Activated T-helper 17 cell treated with anti-CD3 and anti-CD28 coated beads, Interleukin-2, amount 50 U/mL, for 72 hours (primary cell): ENCODE measurements around the gene BBS2. TPM values are rescaled to one million over a fixed set of nuclear protein-coding genes. Genes with fewer than 3 reads are reported as not detected.

Source experiments
- ATAC-seq: fragments of 150-1000 bp; cut with Tn5 transposase; replicated peaks from 2 replicates; pipeline ENCODE4 v1.10.0; 2021; ENCODE audit warnings: mild to moderate bottlenecking, moderate library complexity
- H3K27ac Mint-ChIP-seq: one replicate; pipeline ENCODE4 v1.8.0; 2022; ENCODE audit warnings: mixed read lengths
- H3K27me3 Mint-ChIP-seq: one replicate; pipeline ENCODE4 v1.8.0; 2022; ENCODE audit warnings: mixed read lengths
- H3K36me3 Mint-ChIP-seq: one replicate; pipeline ENCODE4 v1.8.0; 2022; ENCODE audit warnings: low read depth, mild to moderate bottlenecking, mixed read lengths
- H3K4me1 Mint-ChIP-seq: one replicate; pipeline ENCODE4 v1.8.0; 2022; ENCODE audit warnings: mixed read lengths
- H3K4me3 Mint-ChIP-seq: one replicate; pipeline ENCODE4 v1.8.0; 2022; ENCODE audit warnings: mild to moderate bottlenecking, mixed read lengths
- H3K9me3 Mint-ChIP-seq: one replicate; pipeline ENCODE4 v1.8.0; 2022; ENCODE audit warnings: mixed read lengths
- total RNA-seq, 2 donors: library from RNA; stranded (reverse); gene quantifications; one replicate each; pipeline ENCODE4 v1.2.3, GENCODE V29; 2022

BBS2 gene
- total RNA-seq, 2 donors from 2014 or later: 18.8 to 23.2 TPM

DNA sequence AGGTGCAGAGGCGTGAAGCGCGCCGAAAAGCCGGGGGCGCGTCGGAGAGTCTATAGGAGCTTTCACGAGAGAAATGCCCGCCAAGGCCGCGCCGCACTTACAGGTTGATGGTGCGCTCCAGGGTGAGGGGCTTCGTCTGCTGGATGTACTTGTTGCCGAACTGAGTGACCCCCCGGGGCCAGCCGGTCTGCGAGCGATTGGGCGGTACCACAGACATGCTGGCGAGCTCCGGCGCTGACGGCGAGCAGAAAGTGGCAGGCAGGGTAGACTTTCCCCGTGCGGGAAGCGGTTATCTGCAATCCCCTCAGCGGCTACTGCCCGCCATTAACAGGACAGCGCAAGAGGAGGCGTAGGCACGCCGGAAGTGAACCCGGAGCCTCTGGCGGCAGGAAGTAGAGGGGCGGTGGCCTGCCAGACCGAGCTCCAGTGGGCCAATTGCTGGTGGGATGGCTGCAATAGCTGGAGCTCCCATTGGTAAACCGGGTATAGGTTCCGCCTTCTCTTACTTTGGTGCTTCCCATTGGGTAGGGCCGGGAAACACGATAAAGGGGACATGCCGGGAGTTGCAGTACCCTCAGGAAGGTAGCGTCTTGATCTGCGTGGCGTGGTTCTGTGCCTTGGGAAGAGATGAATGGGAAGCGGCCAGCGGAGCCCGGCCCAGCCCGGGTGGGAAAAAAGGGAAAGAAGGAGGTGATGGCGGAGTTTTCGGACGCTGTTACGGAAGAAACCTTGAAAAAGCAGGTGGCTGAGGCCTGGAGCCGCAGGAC, 68.7 kb downstream of the BBS2 start, which contains the start of the genes NUDT21 and OGFOD1:
NUDT21 (minus strand) TSS at position 347 of the 767 bp plus-strand sequence; CDS start at position 217, 130 bp downstream.
OGFOD1 (plus strand) TSS at position 569 of the 767 bp plus-strand sequence; CDS start at position 628, 59 bp downstream.
- H3K4me3 Mint-ChIP-seq: peak within 1 kb of the TSS; percentile 88
- peak; percentile 95 for ATAC-seq
- peak within 1 kb of the TSS; percentile 100 for H3K27ac Mint-ChIP-seq
- H3K36me3 Mint-ChIP-seq: peaks cover 92% of the 10 kb centered on the region
- no peaks in the 10 kb centered on the region for H3K27me3 Mint-ChIP-seq
- peaks cover 39% of the 10 kb centered on the region for H3K4me1 Mint-ChIP-seq
- H3K9me3 Mint-ChIP-seq: no peaks in the 10 kb centered on the region

DNA sequence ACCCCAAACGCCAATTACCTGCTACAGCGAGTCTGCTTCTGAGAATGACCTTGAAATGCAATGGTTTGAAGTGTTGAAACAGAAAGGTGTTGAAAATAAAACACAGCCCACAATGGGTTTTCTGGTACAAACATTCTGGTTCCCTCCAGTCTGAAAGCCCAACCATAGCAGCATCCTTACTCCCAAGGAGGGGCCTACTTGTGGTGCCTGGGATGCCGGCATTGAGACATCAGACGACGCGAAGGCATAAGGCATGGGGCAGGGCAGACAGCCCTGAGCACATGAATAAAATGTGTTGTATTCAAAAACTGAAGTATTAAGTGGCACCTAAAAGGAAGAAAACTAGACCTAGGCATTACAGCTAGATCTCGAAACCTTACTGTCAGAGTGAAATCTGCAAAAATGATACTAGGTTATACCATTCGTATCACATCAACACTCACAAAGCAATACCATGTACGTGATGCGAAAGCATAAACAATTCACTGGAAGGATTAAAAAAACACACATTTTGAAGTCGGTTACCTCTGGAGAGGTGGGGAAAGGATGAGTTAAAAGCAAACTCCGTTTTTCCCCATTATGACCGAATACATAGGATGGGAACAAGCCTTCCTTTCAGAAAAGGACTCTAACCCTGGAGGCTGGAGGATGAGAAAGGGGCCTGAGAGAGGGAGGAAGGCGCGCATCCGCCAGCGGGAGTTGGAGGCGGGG, 69.4 kb downstream of the BBS2 start:
- Mint-ChIP-seq H3K27ac (peak overlapping the region; percentile 100), H3K9me3 (no peaks in the 10 kb centered on the region), H3K4me1 (peaks cover 39% of the 10 kb centered on the region), H3K36me3 (peaks cover 92% of the 10 kb centered on the region), H3K27me3 (no peaks in the 10 kb centered on the region), H3K4me3 (peak overlapping the region; percentile 88)
- ATAC-seq: peak; percentile 36

DNA sequence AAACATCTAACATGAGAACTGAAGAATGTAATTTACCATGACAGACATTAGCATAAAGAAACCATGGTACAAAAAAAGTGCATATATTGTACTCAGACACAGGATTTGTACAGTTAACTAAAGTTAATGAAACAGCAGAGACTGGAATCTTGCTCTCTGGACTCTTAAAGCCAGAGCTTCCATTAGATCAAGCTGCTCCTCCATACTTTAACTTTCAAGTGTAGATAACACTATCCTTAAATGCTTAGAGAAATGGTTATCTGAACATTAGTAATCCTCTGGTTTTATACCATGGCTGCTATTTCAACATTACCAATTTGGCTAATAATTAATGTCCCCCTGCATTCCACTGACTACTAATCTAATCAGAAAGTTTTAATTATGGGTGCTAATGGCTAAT, 71.8 kb downstream of the BBS2 start:
- Mint-ChIP-seq H3K27me3 (no peaks in the 10 kb centered on the region), H3K36me3 (peaks cover 94% of the 10 kb centered on the region), H3K27ac (peak overlapping the region; percentile 100), H3K4me3 (peak overlapping the region; percentile 88), H3K9me3 (no peaks in the 10 kb centered on the region), H3K4me1 (peaks cover 36% of the 10 kb centered on the region)
- no peak for ATAC-seq

DNA sequence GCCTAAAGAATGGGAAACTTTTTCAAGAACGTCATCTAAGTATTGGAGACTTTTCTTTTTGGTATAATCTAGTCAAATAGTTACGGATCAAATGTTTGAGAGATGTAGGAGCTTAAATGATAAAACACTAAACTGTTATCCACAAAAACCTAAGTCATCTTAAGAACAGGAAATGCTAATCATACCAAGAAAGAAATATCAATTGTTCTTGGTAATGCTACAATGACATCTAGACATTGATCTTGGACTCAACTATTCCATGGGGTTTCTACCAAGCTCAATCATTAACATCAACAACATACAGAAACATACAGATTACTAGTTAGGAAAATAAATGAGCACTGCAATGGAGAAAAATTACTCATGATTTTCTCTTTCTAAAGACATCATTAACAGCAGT, 72.5 kb downstream of the BBS2 start:
- Mint-ChIP-seq H3K4me1 (peaks cover 30% of the 10 kb centered on the region), H3K9me3 (no peaks in the 10 kb centered on the region), H3K27ac (peak overlapping the region; percentile 100), H3K27me3 (no peaks in the 10 kb centered on the region), H3K36me3 (peaks cover 95% of the 10 kb centered on the region), H3K4me3 (peak overlapping the region; percentile 88)
- peak; percentile 27 for ATAC-seq

DNA sequence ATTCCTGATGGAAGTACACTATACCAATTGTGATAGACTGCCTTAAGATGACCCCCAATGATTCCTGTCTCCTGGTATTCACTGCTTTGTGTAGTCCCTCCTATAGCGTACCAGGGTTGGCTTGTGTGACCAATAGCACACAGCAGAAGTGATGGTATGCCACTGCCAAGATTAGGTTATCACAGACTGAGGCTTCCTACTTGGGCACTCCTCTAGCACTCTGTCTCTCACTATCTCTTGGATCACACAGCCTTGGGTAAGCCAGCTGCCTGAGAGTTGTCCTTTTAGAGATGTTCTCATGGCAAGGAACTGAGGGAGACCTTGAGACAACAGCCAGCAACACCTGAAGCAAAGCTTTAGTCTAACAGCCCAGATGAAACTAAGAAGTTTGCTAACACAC, 81.8 kb downstream of the BBS2 start:
- no peak overlapping the region for H3K4me3 Mint-ChIP-seq
- no peak overlapping the region for H3K27ac Mint-ChIP-seq
- peaks cover 99% of the 10 kb centered on the region for H3K36me3 Mint-ChIP-seq
- peaks cover 6% of the 10 kb centered on the region for H3K4me1 Mint-ChIP-seq
- H3K9me3 Mint-ChIP-seq: no peaks in the 10 kb centered on the region
- ATAC-seq: no peak
- H3K27me3 Mint-ChIP-seq: no peaks in the 10 kb centered on the region

DNA sequence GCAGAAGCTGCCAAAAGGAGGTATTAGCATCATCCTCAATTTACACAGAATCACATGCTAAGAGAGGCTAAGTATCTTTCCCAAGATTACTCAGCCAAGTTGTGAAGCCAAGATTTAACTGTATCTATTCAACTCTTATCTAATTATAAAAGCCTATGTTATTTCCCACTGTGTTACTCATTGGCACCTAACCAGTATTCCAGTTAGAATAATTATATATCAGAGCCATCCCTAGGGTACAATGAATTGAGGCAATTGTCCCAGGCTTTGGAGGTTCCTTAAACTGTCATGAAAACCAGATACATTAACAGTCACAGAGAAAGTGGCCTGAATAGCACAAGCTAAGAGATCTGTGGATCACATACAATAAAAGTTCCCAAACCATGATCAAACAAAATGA, 83.6 kb downstream of the BBS2 start:
- Mint-ChIP-seq H3K4me1 (no peaks in the 10 kb centered on the region), H3K27me3 (no peaks in the 10 kb centered on the region), H3K9me3 (no peaks in the 10 kb centered on the region), H3K36me3 (peaks cover 99% of the 10 kb centered on the region), H3K27ac (no peak overlapping the region), H3K4me3 (no peak overlapping the region)
- ATAC-seq: no peak

Other genes with a start within 250 kb of the BBS2 start
- gene AMFR, start 94.5 kb downstream of the BBS2 start, total RNA-seq: 10 to 100 TPM; 37.5 to 39.7 TPM
- 100 to 1,000 TPM; 262 to 288 TPM for gene NUDT21, start 68.7 kb downstream of the BBS2 start, total RNA-seq
- 10 to 100 TPM; 28.8 to 59.9 TPM for gene OGFOD1, start 68.5 kb downstream of the BBS2 start, total RNA-seq
- not detected for gene MT4, start 45.0 kb upstream of the BBS2 start, total RNA-seq
- gene MT3, start 69.5 kb upstream of the BBS2 start, total RNA-seq: 10 to 100 TPM in 1 of 2 donors, 1 to 10 TPM in 1; 3.0 to 73.8 TPM
- gene MT2A, start 88.6 kb upstream of the BBS2 start, total RNA-seq: 100 to 1,000 TPM in 1 of 2 donors, 10 to 100 TPM in 1; 25.6 to 114 TPM
- gene MT1E, start 105.8 kb upstream of the BBS2 start, total RNA-seq: under 1 TPM in 1 of 2 donors, not detected in 1; 0.53 TPM
- not detected for gene MT1M, start 112.6 kb upstream of the BBS2 start, total RNA-seq
- 1 to 10 TPM; 1.5 to 6.5 TPM for gene MT1A, start 118.6 kb upstream of the BBS2 start, total RNA-seq
- gene MT1B, start 131.9 kb upstream of the BBS2 start, total RNA-seq: not detected
- 1 to 10 TPM; 3.1 to 5.7 TPM for gene MT1F, start 137.9 kb upstream of the BBS2 start, total RNA-seq
- gene MT1G, start 148.0 kb upstream of the BBS2 start, total RNA-seq: not detected
- not detected for gene MT1H, start 149.8 kb upstream of the BBS2 start, total RNA-seq
- 1 to 10 TPM; 6.1 to 7.6 TPM for gene MT1X, start 162.4 kb upstream of the BBS2 start, total RNA-seq
- 100 to 1,000 TPM in 1 of 2 donors, 10 to 100 TPM in 1; 51.5 to 112 TPM for gene NUP93, start 210.1 kb upstream of the BBS2 start, total RNA-seq